ENCODE data around the gene DIDO1. TPM values are rescaled to one million over a fixed set of nuclear protein-coding genes. Genes with fewer than 3 reads are reported as not detected.
A peak's percentile ranks its signal among the peaks of the same experiment; 100 is the strongest.

Gene DIDO1
- total and polyA plus RNA-seq, 9 of the 15 experiments (the other 6 are each of a cell fraction or from before 2014, with no cell fraction given), result 4.4 to 46.8 (median 31.2) TPM

DNA sequence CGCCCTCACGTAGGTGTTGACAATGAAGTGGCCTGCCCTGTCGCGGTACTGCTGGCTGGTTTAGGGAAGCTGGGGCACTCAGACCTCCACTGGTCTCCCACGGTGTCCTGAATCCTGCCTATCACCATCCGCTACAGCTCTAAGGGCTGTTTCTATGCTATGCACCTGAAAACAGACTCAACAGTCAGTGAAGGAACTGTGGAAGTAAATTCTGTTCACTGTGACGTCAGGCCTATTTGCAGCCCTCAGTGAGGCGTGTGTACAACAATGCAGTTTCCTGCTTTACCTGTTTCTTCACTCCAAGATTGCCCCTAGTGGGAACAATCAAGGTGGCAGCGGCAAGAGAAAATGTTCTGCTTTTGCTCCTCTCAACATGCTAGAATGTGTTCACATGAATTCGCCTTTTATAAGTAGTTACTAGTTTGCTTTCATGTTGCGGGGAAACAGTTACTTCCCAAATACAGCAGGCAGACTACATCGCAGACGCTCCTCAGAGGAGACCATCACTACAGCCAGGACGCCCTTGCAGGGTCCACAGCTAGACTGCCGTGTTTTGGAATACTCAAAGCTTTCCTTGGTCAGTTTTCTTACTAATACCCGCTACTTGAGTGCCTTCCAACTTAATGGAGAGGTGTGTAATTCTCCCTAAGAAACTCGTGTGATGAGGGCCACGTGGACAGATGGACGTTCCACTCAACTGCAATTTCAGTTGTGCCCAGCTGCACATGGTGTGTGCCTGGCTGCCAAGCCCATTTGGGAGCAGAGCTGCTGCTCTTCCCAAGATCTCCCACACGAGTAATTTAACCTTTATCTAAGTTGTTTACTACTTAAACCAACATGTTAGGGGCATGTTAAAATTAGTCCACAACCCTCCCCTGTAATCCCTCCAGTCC lies 25.4 kb downstream of the DIDO1 start (continued):
- no peak for TF ChIP-seq MGA (IDR thresholded peaks at IDR 0.05)
- peak; percentile 30; the same call in 1 of the 2 replicates for TF ChIP-seq CREB1 (IDR thresholded peaks at IDR 0.05)
- no peak for TF ChIP-seq CREB1 (CRISPR knock-in tag; IDR thresholded peaks at IDR 0.05)
- TF ChIP-seq ZEB2 (IDR thresholded peaks at IDR 0.05), result peak; percentile 46; the same call in 1 of the 2 replicates
- TF ChIP-seq RERE (CRISPR knock-in tag; IDR thresholded peaks at IDR 0.05; ENCODE audit: borderline replicate concordance), result no peak
- TF ChIP-seq CGGBP1 (CRISPR knock-in tag; IDR thresholded peaks at IDR 0.05), result no peak
- no peak for TF ChIP-seq HMGN3 (IDR thresholded peaks at IDR 0.05; ENCODE audit: borderline replicate concordance, extremely low read depth, insufficient read length, low read depth, low read length)
- no peak for TF ChIP-seq E2F3 (CRISPR knock-in tag; IDR thresholded peaks at IDR 0.05)
- TF ChIP-seq MYNN (IDR thresholded peaks at IDR 0.05), result peak; percentile 11; the same call in 1 of the 2 replicates
- no peak for TF ChIP-seq MYNN (CRISPR knock-in tag; IDR thresholded peaks at IDR 0.05)

Measured in K562 (cell line).